Sigmoid colon (tissue), 4 donors: ENCODE results near the gene PRXL2B.

Experiments used
- CTCF ChIP-seq, 4 experiments: fragments of 450-650 bp in 3 of 4; fragments of 200-600 bp in 1 of 4; IDR thresholded peaks; one replicate each; pipeline ENCODE4 v1.5.1; 2016 to 2019; ENCODE audit warnings: antibody characterized with exemption in 4 of 4, mild to moderate bottlenecking in 3 of 4, moderate library complexity in 2 of 4
- POLR2A ChIP-seq, 2 donors: fragments of 450-650 bp; IDR thresholded peaks; one replicate each; pipeline ENCODE4 v1.6.1; 2016; ENCODE audit warnings: antibody characterized with exemption in 2 of 2, mild to moderate bottlenecking in 2 of 2, moderate library complexity in 2 of 2
- POLR2AphosphoS5 ChIP-seq, 4 donors: sonication (generic); formaldehyde crosslinking; IDR thresholded peaks; one replicate each; pipeline ENCODE4 v1.6.1; 2017; ENCODE audit warnings: antibody characterized with exemption in 4 of 4

- no peak for TF ChIP-seq POLR2AphosphoS5 (IDR thresholded peaks at IDR 0.05)
- TF ChIP-seq CTCF (IDR thresholded peaks at IDR 0.05), result no peak
- TF ChIP-seq POLR2A (IDR thresholded peaks at IDR 0.05), result no peak
Measured at GRCh38 chr1:2544875-2545640, 41.5 kb upstream of the PRXL2B start.
